NCI-H2107 (cell line): ENCODE data around the gene B3GNT4.
"Not testable (repeated sequence)": the region's sequence is repeated elsewhere in the genome, so short reads cannot be mapped to it uniquely, and the experiment has no call there.

Experiments used
- DNase-seq: peaks from one replicate; lab custom pipeline; 2025; lab: John Stamatoyannopoulos, UW

B3GNT4 gene

DNA sequence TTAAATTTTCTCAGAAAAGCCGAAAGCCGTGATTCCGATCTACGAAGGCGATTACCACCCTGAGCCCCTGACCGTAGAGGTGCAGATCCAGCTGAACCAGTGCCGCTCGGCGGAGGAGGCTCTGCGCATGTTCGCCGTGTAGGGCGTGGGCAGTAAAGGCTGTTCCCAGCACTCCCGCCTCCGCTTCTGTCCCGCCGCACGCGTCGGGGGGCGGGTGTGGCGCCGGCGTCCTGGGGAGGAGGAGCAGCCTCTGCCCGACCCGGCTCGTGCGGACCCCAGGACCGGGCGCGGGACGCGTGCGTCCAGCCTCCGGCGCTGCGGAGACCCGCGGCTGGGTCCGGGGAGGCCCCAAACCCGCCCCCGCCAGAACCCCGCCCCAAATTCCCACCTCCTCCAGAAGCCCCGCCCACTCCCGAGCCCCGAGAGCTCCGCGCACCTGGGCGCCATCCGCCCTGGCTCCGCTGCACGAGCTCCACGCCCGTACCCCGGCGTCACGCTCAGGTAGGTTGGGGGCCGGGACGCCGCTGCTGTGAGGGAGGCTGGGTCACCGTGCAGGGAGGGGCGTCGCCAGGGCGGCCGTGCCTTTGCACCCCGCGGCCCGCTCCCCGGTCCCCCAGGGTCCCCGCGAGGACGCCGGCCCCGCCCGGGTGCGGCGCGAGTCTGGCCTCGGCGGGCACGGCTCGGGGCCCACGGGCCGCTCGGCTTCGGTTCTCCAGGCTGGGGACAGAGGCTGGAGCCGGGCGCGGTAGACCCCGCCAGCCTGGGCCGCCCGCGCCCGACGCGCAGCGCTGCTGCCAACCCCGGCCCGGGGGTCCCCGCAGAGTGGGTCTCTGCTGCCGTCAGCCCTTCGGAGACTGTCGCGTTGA is at the start of gene B3GNT4:
TSS of gene B3GNT4 (plus strand) at position 409 of the 866 bp plus-strand sequence. CDS start 910 bp downstream, outside the sequence.
- peak; percentile 44 for DNase-seq

DNA sequence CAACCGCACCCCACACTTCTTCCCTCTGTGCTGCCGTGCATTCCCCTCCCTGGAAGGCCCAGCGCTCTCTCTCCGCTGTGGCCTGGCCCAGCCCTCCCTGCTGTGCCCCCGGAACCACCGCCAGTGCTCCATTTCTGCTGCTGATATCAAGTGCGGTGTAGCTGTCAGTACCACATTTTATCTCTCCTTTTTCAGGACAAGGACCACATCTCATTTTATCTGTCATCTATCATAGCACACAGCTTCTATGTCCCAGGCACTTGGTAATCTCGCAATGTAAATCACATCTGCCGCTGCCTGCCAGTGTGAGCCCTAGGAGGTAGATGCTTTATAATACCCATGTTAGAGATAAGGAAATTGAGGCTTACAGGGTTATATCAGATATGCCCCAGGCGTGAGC is 47.8 kb upstream of the B3GNT4 start:
- no peak for DNase-seq

DNA sequence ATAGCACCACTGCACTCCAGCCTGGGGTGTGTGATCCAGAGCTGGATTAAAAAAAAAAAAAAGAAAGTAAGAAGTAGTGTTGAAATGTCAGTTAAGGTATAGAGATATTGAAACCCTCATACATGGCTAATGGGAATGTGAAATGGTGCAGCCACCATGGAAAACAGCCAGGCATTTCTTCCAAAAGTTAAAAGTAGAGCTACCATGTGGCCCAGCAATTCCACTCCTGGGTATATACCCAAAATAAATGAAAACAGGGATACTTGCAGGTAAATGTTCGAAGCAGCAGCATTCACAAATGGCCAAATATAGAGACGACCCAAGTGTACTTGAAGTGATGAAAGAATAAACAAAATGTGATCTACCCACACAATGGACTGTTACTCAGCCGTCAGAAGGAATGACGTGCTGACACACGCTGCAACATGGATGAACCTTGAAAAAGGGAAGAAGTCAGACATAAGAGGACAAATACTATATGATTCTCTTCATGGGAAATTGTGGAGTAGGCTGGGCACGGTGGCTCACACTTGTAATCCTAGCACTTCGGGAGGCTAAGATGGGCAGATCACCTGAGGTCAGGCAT is 44.7 kb upstream of the B3GNT4 start:
- DNase-seq: no peak

DNA sequence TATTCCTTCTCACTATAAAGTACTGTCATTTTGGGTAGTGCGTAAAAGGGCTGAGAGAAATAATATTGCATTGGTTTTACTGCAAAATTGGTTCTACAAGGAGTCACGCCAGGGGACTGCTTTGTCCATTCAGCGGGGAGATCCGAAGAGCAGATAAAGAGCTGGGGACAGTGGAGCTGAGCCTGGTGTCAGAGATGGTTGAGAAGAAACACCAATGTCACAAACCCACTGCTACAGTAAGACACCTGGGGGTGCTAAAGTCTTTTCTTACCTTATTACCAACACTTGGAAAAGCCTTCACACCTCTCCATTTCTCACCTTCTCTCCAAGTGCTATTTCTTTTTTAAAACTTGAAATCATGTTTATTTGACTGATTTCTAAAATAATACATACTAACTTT is 43.6 kb upstream of the B3GNT4 start:
- DNase-seq: no peak

DNA sequence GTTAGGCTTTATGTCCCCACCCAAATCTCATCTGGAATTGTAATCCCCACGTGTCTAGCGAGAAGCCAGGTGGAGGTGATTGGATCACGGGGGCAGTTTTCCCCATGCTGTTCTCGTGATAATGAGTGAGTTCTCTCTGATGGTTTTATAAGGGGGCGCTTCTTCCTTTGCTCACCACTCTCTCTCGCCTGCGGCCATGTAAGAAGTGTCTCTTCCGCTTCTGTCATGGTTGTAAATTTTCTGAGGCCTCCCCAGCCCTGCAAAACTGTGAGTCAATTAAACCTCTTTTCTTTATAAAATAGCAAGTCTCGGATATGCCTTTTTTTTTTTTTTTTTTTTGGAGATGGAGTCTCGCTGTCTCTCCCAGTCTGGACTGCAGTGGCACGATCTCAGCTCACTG is 42.7 kb upstream of the B3GNT4 start:
- no peak for DNase-seq

DNA sequence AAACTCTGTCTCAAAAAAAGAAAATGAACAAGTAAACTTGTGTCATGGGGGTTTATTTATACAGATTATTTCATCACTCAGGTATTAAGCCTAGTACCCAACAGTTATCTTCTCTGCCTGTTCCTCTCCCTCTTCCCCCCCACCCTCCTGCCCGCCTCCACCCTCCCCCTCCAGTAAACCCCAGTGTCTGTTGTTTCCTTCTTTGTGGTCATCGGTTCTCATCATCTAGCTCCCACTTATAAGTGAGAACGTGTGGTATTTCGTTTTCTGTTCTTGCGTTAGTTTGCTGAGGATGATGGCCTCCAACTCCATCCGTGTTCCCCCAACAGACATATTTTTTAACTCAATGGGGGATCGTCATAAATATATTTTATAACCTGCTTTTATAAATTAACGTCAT is 41.8 kb upstream of the B3GNT4 start:
- DNase-seq: no peak

DNA sequence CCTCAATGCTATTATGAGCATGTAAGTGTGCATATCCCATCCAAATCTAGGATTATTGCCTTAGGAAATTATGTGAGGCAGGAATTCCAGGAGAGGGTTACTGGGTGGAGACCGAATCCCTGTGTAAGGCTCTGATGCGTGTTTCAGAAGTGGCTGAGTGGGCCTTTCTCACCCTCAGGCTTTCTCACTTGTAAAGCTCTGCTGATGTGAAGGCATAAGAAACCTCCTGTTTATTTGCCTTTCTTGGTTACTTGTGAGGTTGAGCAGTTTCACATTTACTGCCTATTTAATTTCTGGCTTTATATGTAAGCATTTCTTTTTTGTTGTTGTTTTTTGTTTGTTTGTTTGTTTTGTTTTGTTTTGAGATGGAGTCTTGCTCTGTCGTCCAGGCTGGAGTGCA is 40.5 kb upstream of the B3GNT4 start:
- DNase-seq: no peak

DNA sequence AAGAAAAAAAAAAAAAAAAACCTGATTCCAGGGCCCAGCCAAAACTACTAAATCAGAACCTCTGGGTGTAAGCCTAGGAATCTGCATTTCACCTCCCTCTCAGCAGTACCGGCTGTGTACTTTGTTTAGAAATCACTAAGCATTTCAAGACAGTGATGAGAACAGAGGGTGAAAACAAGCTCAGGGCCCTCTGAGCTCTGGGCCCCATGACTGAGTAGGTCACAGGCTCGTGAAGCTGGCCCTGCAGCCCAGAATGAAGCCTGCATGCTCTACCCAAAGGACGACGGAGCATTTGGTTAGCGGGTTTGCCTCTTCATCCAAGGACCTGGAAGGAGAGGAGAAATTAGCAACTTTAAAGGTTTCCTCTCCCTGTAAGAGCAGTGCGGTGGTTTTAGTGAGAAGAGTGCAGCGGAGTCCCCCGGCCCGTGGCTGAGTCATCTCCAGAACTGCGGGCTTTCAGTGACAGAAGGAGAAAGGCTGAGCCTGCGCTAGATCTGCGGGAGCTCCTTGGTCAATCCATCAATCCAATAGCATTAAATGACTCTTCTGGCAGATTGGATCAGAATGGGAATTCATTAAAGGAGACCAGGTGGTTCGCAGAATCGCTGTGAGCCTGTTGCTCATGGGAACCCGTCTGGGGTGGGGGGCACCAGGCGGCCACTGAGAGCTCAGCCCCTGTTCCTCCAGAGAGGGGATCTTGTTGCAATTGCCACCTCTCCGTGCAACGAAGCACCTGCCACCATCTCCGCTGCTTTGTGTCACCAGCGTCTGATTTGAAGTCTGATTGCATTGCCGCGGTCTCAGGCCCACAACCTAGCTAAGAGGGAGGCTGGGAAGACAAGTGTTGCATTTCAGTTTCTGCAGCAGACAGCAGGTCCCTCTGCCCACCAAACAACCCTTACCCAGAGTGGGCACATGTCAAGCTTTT is 36.8 kb upstream of the B3GNT4 start:
- no peak for DNase-seq

DNA sequence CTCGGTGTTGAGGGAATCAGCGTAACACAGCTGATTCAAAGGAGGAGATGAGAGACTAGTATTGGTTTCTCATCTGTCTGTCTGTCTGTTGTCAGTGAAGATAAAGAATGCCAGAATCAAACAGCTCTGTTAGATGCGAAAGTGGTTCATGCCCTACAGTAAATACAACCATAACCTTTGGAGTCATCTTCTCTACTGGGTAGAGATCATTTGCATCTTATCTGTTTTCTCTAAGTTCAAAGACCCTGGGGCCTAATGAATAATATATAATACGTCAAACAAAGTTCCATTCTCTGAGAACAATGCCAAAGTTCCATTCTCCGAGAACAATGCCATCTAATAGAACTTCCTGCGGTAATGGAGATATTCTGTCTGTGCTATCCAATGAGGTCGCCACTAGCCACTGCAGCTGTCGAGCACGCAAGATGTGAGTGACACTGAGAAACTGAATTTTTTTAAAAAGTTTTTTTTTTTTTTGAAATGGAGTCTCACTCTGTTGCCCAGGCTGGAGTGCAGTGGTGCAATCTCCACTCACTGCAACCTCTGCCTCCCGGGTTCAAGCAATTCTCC is 36.1 kb upstream of the B3GNT4 start:
- DNase-seq: no peak

DNA sequence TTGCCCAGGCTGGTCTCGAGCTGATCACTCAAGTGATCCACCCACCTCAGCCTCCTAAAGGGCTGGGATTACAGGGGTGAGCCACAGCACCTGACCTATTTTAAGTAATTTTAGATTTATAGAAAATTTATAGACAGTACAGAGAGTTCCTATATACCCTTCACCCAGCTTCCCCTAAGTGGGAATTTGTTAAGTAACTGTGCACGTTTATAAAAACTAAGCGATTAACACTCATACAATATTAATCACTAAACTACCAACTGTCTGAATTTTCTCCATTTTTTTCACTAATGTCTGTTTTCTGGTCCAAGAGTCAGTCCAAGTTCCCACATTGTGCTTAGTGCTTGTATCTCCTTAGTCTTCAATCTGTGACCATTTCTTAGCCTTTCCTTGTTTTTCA is 35.0 kb upstream of the B3GNT4 start:
- no peak for DNase-seq

DNA sequence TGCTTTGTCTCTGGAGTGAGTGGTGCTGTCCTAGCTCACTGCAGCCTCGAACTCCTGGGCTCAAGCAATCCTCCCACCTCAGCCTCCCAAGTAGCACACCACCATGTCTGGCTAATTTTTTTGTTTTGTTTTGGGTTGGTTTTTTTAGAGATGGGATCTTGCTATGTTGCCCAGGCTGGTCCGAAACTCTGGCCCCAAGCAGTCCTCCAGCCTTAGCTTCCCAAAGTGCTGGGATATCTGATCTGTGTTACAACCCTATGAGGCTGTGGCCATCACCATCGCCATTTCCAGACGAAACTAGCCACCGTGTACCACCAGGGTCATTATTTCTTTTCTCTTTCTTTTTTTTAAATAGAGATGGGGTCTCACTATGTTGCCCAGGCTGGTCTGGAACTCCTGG is 32.1 kb upstream of the B3GNT4 start:
- no peak for DNase-seq

DNA sequence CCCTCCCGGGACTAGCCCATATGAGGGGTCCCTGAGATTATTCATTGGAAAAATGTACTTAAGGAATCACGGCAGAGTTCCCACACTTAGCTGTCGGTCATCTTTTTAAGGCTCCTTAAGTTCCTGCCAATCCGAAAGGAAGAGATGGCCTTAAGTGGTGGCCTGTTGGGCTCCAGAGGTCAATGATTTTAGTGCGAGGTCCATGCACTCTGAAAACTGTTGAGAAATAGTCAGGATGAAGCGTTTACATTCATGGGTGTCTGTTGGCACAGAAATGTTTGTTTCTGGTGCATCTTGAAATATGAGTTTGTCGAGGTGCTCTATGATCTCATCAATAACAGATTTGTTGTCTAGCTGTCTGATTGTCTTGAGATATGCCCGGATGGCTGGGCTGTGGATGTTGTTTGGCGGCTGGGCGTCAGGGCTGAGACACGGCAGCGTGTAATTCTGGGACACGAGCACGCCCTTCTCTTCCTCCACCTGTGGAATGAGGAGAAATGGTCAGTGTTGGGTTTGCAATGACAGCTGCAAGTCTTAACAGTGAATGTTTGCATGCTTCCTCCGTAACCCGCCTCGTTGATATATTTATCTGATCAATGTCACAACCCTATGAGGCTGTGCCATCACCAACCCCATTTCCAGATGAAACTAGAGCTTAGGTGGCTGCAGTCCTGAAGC is 31.1 kb upstream of the B3GNT4 start:
- no peak for DNase-seq

DNA sequence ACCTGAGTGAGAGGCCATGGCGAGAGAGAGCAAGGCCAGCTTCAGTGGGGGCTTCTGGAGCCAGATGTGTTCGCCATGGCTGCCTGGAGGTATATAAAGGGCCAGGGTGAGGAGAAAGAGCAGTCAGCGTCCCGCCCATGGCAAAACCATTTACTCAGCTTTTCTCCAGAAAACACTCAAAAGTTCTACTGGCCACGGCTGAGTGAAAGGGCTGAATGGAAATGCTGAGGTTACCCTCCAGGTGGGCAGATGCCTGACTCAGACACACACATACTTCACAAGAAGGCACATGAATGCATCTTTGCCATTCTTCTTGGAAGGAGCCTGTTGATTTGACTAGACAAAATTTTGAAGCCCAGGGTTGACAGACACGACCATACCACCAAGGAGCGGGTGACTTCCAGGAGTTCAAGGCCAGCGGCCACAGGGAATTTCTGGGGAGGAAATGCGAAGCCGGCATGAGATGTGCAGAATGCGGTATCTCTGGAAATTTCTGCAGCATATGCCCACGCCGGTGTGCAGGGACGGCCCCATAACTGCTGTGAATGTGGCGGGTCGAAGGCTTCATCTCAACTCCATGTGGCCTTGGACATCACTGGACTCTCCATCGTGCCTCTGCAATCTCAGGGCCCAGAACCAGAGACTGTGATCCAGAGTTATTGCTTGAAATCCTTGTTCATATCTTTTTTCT is 29.2 kb upstream of the B3GNT4 start, which contains the start of gene IL31:
TSS of gene IL31 (minus strand) at position 67 of the 691 bp plus-strand sequence. CDS start at position 18, 49 bp downstream.
- no peak for DNase-seq

DNA sequence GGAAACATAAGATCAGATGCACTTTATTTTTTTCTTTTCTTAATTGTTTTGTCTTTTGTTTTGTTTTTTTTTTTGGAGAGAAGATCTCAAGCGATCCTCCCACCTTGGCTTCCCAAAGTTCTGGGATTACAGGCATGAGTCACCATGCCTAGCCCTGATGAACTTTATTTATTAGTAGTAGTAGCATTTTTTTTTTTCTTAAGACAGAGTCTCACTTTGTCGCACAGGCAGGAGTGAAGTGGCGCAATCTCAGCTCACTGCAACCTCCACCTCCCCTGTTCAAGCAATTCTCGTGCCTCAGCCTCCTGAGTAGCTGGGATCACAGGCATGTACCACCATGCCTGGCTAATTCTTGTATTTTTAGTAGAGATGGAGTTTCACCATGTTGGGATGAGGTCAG is 27.0 kb upstream of the B3GNT4 start:
- not testable (repeated sequence) for DNase-seq

DNA sequence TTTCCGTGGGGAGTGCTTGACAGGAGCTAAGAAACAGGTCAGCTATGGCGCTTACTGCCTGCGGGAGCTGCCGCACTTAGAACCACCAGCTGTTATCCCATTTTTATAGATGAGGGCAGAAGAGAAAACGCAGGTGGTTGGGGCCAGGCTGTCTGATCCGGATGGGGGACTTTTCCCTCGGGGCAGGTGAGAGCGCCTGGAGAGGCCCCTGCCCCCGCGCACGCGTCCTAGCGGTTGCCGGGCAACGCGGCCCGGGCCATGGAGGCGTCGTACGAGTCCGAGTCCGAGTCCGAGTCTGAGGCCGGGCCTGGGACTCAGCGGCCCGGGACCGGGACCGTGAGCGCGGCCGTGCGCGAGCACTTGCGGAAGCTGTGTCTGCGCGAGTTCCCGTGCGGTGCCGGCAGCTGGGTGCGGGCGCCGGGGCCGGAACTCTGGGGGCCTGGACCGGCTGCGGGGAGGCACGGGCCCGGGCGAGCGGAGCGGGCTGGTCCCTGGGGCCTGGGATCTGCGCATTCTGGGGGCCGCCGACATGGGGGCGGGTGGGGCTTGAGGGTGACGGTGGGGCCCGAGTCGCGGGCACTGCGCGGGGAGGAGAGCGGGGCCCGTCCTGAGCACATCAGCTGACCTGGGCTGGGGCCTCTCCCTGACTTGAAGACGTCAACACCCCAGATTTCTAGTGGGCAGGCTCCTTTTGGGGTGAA is 20.5 kb upstream of the B3GNT4 start, which contains the start of gene LRRC43:
TSS of gene LRRC43 (plus strand) at position 237 of the 701 bp plus-strand sequence. CDS start at position 259, 22 bp downstream.
- peak; percentile 38 for DNase-seq

DNA sequence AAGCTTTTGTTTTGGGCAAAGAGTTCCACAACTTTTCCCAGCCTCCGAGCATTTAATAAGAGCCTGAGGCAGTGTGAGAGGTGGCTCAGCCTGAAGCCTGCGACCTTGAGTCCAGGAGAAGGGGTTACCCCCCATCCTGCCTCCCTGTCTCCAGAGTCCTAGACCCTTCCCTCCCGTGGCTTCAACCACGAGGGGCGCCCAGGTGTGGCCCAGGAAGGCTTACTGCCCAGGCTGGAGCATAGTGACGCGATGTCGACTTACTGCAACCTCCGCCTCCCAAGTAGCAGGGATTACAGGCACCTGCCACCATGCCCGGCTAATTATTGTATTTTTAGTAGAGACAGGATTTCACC is 19.9 kb upstream of the B3GNT4 start:
- no peak for DNase-seq

DNA sequence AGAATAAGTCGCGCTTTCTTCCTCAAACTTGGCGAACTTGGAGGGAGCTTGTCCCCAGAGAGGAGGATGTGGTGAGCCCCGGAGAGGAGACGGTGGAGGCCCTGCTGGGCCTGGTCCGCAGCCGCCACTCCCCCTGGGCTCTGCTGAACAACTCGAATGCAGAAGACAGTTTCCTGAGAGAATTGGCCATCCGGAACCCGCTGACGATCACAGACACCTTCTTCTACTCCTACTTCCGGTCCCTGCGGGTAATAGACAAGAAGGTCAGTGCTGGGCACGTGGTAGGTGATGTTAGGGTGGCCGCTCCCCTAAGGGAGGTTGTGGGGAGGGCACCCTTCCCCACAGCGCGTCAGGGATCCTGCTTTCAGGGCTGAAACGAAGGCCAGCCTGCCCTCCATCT is 19.0 kb upstream of the B3GNT4 start:
- no peak for DNase-seq

DNA sequence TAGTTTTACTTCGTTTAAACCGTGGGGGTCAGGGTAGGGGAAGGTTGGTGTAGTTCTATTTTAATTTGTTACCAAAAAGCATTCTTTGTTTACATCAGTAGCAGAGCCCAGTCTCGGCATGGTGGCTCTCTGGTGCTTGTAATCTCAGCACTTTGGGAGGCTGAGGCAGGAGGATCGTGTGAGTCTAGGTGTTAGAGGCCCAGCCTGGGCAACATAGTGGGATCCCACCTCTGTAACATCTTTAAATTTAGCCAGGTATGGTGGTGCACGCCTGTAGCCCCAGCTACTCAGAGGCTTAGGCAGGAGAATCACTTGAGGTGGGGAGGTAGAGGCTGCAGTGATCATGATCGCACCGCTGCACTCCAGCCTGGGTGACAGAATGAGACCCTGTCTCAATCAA is 18.4 kb upstream of the B3GNT4 start:
- no peak for DNase-seq

DNA sequence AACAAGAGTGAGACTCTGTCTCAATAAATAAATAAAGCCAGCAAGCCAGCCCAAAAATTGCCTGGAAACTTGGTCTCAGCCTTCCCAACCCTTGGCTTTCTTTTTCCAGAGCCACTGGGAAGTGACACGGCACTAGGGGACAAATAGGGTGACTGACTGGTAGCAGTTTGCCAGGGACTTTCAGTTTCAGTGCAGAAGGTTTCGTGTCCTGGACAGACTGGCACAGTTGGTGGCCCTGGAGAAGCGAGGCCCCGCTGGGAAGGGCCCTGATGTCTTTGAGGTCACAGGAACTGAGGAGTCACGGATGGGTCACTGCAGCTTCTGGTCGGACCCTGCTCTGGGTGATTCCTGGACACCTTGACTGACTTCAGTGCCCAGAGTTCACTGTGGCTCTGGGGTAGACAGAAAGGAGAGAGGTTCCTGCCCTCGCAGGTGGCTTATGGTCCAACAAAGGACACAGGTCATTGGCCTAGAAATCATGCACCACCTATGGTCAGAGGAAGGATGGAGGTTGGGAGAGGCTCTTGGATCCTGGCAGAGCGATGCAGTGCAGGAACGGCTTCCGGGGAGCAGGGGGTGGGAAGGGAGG is 17.9 kb upstream of the B3GNT4 start:
- no peak for DNase-seq

DNA sequence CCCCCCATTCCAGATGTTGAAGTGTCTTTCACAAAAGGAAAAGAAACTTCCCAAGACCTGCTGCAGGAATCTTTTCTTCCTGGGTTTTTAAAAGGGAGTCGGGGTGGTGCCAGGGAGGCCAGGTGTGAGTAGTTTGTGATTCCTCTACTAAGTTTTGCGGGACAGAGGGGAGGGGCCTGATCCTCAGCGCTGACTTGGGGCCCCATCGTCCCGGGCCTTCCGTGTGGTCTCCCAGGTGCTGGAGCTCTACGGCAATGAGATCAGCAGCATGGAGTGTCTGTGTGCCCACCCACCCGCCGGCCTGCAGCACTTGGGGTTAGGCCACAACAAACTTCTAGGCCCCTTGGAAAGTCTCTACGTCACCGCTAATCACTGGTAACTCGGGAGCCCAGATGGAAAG is 16.0 kb upstream of the B3GNT4 start:
- DNase-seq: no peak
